HepG2 (cell line): ENCODE results near the gene CISH. TPM values are rescaled to one million over a fixed set of nuclear protein-coding genes. Genes with fewer than 3 reads are reported as not detected.

Source experiments
- FOXJ3 ChIP-seq: sonication (generic); formaldehyde crosslinking; IDR thresholded peaks from 2 replicates; pipeline ENCODE4 v1.4.0; 2020; ENCODE audit warnings: missing genetic modification reagents, mild to moderate bottlenecking, borderline replicate concordance
- GABPB1 ChIP-seq: IDR thresholded peaks from 2 replicates; pipeline ENCODE4 v1.6.1; 2016; ENCODE audit warnings: mild to moderate bottlenecking, missing genetic modification reagents, moderate library complexity, missing compliant biosample characterization
- NFKB2 ChIP-seq: sonication (generic); formaldehyde crosslinking; IDR thresholded peaks from 2 replicates; pipeline ENCODE4 v1.4.0; 2020; ENCODE audit warnings: missing genetic modification reagents, borderline replicate concordance
- SP1 ChIP-seq, 2 experiments: fragments of 450-650 bp in 1 of 2; sonication (generic) in 1 of 2; formaldehyde crosslinking in 1 of 2; IDR thresholded peaks; 2 replicates each; pipeline versions ENCODE4 v1.4.0 to v1.6.1; 2016 to 2020; ENCODE audit warnings: missing genetic modification reagents in 1 of 2
- ZNF777 ChIP-seq: sonication (generic); formaldehyde crosslinking; IDR thresholded peaks from 2 replicates; pipeline ENCODE4 v1.4.0; 2020; ENCODE audit warnings: missing genetic modification reagents
- ZNF780A ChIP-seq: sonication (generic); formaldehyde crosslinking; IDR thresholded peaks from 2 replicates; pipeline ENCODE4 v1.8.0; 2022; ENCODE audit warnings: mild to moderate bottlenecking, missing genetic modification reagents, moderate library complexity
- polyA plus RNA-seq, 8 experiments: library from polyadenylated mRNA; depleted of rRNA in 3 of 8; stranded (reverse) in 7 of 8; unstranded in 1 of 8; fragments of >200 nt; fragmentation: Illumina TruSeq in 4 of 8; extraction: Trizol in 4 of 8; gene quantifications; 2 replicates each; pipeline versions ENCODE4 v1.2.1 to v1.2.3, GENCODE V29; 2011 to 2016; ENCODE audit warnings: low read depth in 4 of 8, missing spikeins in 1 of 8, mixed read lengths in 1 of 8; ENCODE audit not compliant: insufficient read depth in 1 of 8
- total RNA-seq, 5 experiments: library from RNA; depleted of rRNA; stranded (reverse); fragments of >200 nt; fragmentation: Illumina TruSeq; extraction: Trizol; gene quantifications; 2 replicates each; pipeline ENCODE4 v1.2.3, GENCODE V29; 2016; ENCODE audit warnings: low read depth in 1 of 5
- TF ChIP-seq, protein P1 (sequence below): sonication (generic); formaldehyde crosslinking; IDR thresholded peaks from 2 replicates; pipeline ENCODE4 v1.5.0; 2020; ENCODE audit warnings: mild to moderate bottlenecking, missing genetic modification reagents, borderline replicate concordance
- TF ChIP-seq, protein P2 (sequence below): sonication (generic); formaldehyde crosslinking; IDR thresholded peaks from 2 replicates; pipeline ENCODE4 v1.9.0; 2022; ENCODE audit warnings: low read depth, missing genetic modification reagents
- TF ChIP-seq, protein P3 (sequence below): sonication (generic); formaldehyde crosslinking; IDR thresholded peaks from 2 replicates; pipeline ENCODE4 v1.4.0; 2020; ENCODE audit warnings: missing genetic modification reagents, borderline replicate concordance
- TF ChIP-seq, protein P4 (sequence below): sonication (generic); formaldehyde crosslinking; IDR thresholded peaks from 2 replicates; pipeline ENCODE4 v1.5.0; 2020; ENCODE audit warnings: missing genetic modification reagents
- TF ChIP-seq, protein P5 (sequence below): sonication (generic); formaldehyde crosslinking; IDR thresholded peaks from 2 replicates; pipeline ENCODE4 v1.8.1; 2023; ENCODE audit warnings: mild to moderate bottlenecking, moderate library complexity, missing genetic modification reagents
- TF ChIP-seq, protein P6 (sequence below): sonication (generic); formaldehyde crosslinking; IDR thresholded peaks from 2 replicates; pipeline ENCODE4 v1.4.0; 2020; ENCODE audit warnings: mild to moderate bottlenecking, missing genetic modification reagents, borderline replicate concordance

Gene CISH
- total and polyA plus RNA-seq, 2 of the 13 experiments (the other 11 are each of a cell fraction or from before 2014, with no cell fraction given): 0.91 to 1.5 TPM

DNA sequence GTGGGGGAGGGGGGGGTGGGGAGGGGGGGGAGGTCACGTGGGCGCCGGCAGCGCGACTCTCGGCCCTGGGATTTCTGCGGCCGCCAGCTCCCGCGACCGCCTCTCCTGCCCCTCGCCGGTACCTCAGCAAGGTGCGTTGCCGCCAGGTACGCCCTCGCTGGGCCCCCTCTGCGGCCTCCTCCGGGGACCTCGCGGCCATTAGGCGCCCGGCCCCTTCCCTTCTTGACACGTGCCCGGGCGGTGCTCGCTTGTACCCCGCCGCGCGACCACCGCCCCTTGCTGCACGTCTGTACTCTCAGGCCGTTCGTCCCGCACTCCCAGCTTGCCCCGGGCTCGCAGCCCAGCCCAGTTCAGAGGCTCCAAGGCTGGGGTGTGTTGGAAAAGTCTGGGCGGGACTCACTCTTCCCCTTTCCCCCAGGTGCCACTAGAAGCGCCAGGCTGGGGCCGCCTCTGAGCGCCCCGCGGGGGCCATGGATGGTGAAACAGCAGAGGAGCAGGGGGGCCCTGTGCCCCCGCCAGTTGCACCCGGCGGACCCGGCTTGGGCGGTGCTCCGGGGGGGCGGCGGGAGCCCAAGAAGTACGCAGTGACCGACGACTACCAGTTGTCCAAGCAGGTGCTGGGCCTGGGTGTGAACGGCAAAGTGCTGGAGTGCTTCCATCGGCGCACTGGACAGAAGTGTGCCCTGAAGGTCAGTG, 5.7 kb upstream of the CISH start, which contains the start of gene MAPKAPK3 (continued):
- TF ChIP-seq, protein P1, sequence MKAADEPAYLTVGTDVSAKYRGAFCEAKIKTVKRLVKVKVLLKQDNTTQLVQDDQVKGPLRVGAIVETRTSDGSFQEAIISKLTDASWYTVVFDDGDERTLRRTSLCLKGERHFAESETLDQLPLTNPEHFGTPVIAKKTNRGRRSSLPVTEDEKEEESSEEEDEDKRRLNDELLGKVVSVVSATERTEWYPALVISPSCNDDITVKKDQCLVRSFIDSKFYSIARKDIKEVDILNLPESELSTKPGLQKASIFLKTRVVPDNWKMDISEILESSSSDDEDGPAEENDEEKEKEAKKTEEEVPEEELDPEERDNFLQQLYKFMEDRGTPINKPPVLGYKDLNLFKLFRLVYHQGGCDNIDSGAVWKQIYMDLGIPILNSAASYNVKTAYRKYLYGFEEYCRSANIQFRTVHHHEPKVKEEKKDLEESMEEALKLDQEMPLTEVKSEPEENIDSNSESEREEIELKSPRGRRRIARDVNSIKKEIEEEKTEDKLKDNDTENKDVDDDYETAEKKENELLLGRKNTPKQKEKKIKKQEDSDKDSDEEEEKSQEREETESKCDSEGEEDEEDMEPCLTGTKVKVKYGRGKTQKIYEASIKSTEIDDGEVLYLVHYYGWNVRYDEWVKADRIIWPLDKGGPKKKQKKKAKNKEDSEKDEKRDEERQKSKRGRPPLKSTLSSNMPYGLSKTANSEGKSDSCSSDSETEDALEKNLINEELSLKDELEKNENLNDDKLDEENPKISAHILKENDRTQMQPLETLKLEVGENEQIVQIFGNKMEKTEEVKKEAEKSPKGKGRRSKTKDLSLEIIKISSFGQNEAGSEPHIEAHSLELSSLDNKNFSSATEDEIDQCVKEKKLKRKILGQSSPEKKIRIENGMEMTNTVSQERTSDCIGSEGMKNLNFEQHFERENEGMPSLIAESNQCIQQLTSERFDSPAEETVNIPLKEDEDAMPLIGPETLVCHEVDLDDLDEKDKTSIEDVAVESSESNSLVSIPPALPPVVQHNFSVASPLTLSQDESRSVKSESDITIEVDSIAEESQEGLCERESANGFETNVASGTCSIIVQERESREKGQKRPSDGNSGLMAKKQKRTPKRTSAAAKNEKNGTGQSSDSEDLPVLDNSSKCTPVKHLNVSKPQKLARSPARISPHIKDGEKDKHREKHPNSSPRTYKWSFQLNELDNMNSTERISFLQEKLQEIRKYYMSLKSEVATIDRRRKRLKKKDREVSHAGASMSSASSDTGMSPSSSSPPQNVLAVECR (CRISPR knock-in tag): peak; percentile 63; the same call in 1 of the 2 replicates
- TF ChIP-seq, protein P2, sequence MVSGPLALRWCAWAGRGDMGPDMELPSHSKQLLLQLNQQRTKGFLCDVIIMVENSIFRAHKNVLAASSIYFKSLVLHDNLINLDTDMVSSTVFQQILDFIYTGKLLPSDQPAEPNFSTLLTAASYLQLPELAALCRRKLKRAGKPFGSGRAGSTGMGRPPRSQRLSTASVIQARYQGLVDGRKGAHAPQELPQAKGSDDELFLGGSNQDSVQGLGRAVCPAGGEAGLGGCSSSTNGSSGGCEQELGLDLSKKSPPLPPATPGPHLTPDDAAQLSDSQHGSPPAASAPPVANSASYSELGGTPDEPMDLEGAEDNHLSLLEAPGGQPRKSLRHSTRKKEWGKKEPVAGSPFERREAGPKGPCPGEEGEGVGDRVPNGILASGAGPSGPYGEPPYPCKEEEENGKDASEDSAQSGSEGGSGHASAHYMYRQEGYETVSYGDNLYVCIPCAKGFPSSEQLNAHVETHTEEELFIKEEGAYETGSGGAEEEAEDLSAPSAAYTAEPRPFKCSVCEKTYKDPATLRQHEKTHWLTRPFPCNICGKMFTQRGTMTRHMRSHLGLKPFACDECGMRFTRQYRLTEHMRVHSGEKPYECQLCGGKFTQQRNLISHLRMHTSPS: peak; percentile 20; the same call in 1 of the 2 replicates
- TF ChIP-seq ZNF780A (0 out of 2 replicates have a peak, but pooled peaks have one; percentile 40), ZNF777 (CRISPR knock-in tag) (peak; percentile 70), GABPB1 (CRISPR knock-in tag) (peak; percentile 58; the same call in 1 of the 2 replicates), SP1 (IDR thresholded peaks at IDR 0.05) (no peak), SP1 (CRISPR knock-in tag; IDR thresholded peaks at IDR 0.05) (no peak), FOXJ3 (peak; percentile 41; the same call in 1 of the 2 replicates), NFKB2 (CRISPR knock-in tag) (peak; percentile 50; the same call in 1 of the 2 replicates)
- TF ChIP-seq, protein P3, sequence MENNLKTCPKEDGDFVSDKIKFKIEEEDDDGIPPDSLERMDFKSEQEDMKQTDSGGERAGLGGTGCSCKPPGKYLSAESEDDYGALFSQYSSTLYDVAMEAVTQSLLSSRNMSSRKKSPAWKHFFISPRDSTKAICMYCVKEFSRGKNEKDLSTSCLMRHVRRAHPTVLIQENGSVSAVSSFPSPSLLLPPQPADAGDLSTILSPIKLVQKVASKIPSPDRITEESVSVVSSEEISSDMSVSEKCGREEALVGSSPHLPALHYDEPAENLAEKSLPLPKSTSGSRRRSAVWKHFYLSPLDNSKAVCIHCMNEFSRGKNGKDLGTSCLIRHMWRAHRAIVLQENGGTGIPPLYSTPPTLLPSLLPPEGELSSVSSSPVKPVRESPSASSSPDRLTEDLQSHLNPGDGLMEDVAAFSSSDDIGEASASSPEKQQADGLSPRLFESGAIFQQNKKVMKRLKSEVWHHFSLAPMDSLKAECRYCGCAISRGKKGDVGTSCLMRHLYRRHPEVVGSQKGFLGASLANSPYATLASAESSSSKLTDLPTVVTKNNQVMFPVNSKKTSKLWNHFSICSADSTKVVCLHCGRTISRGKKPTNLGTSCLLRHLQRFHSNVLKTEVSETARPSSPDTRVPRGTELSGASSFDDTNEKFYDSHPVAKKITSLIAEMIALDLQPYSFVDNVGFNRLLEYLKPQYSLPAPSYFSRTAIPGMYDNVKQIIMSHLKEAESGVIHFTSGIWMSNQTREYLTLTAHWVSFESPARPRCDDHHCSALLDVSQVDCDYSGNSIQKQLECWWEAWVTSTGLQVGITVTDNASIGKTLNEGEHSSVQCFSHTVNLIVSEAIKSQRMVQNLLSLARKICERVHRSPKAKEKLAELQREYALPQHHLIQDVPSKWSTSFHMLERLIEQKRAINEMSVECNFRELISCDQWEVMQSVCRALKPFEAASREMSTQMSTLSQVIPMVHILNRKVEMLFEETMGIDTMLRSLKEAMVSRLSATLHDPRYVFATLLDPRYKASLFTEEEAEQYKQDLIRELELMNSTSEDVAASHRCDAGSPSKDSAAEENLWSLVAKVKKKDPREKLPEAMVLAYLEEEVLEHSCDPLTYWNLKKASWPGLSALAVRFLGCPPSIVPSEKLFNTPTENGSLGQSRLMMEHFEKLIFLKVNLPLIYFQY (CRISPR knock-in tag): 0 out of 2 replicates have a peak, but pooled peaks have one; percentile 19
- TF ChIP-seq, protein P4, sequence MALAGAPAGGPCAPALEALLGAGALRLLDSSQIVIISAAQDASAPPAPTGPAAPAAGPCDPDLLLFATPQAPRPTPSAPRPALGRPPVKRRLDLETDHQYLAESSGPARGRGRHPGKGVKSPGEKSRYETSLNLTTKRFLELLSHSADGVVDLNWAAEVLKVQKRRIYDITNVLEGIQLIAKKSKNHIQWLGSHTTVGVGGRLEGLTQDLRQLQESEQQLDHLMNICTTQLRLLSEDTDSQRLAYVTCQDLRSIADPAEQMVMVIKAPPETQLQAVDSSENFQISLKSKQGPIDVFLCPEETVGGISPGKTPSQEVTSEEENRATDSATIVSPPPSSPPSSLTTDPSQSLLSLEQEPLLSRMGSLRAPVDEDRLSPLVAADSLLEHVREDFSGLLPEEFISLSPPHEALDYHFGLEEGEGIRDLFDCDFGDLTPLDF (CRISPR knock-in tag): peak; percentile 64; the same call in 1 of the 2 replicates
- TF ChIP-seq, protein P5, sequence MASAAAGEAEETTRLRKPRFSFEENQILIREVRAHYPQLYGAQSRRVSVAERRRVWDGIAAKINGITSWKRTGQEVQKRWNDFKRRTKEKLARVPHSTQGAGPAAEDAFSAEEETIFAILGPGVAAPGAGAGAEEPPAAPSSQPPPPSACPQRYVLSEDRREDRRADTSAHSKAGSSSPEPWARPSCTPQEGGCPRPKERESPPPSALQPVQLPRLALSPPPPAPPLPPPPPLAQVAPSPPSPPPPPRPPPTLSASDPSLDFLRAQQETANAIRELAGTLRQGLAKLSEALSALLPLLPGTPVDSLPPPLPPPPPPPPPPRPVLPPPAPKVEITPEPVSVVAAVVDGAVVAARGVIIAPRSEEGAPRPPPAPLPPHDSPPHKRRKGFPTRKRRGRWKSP (CRISPR knock-in tag): peak; percentile 42; the same call in 1 of the 2 replicates
- TF ChIP-seq, protein P6, sequence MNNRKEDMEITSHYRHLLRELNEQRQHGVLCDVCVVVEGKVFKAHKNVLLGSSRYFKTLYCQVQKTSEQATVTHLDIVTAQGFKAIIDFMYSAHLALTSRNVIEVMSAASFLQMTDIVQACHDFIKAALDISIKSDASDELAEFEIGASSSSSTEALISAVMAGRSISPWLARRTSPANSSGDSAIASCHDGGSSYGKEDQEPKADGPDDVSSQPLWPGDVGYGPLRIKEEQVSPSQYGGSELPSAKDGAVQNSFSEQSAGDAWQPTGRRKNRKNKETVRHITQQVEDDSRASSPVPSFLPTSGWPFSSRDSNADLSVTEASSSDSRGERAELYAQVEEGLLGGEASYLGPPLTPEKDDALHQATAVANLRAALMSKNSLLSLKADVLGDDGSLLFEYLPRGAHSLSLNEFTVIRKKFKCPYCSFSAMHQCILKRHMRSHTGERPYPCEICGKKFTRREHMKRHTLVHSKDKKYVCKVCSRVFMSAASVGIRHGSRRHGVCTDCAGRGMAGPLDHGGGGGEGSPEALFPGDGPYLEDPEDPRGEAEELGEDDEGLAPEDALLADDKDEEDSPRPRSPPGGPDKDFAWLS (CRISPR knock-in tag): 0 out of 2 replicates have a peak, but pooled peaks have one; percentile 35
